ENCODE data around the gene NIPAL4.

NIPAL4 gene

DNA sequence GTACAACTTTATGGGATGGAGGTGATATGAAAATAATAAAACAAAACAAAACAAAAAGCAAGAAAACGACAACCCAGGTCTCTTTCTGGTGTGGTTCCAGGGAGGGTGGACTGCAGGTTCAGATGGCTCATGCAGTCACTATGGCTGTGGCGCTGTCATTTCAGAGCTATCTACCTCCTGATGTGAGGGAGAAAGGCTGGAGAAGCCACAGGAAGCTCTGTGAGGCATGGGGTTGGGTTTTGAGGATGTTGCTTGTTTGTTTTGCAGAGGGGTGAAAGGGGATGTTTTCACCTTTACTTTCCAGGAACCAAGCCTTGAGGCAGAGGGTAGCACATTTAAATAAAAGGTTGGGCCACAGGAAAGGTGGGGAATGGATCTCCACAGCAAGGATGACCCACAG is 18.7 kb downstream of the NIPAL4 start:
- no peak overlapping the region for H4K8ac ChIP-seq (ENCODE audit: low read depth, low read length)
- peaks cover 0 to 5% of the 10 kb centered on the region in 2 experiments for H3K4me1 ChIP-seq (ENCODE audit: control insufficient read depth in 1 of 2, insufficient read depth in 2 of 2, low read length in 2 of 2)
- peaks cover 45 to 65% of the 10 kb centered on the region in 2 experiments for H3K36me3 ChIP-seq (ENCODE audit: control insufficient read depth in 1 of 2, insufficient read depth in 2 of 2, low read length in 2 of 2)
- H4K91ac ChIP-seq (ENCODE audit: low read depth, low read length), result no peak overlapping the region
- H3K27ac ChIP-seq (ENCODE audit: low read depth, low read length), result no peak overlapping the region
- no peak overlapping the region for H2BK5ac ChIP-seq (ENCODE audit: low read depth, low read length, poor library complexity)
- no CpG with 5 or more reads among the region's 2 CpGs for WGBS (ENCODE audit: extremely low coverage, insufficient coverage, insufficient read length)
- H3K9me3 ChIP-seq (ENCODE audit: insufficient read depth, low read depth, low read length), result no peaks in the 10 kb centered on the region
- H3K18ac ChIP-seq (ENCODE audit: low read length), result no peak overlapping the region
- H3K4me2 ChIP-seq (ENCODE audit: low read length), result no peak overlapping the region
- H3K79me2 ChIP-seq (ENCODE audit: control insufficient read depth, insufficient read depth, low read length, poor library complexity), result no peaks in the 10 kb centered on the region
- H4K12ac ChIP-seq (ENCODE audit: low read depth, low read length), result no peak overlapping the region
- no peak overlapping the region for H3K9ac ChIP-seq (ENCODE audit: low read length)
- no peak overlapping the region for H3K4ac ChIP-seq (ENCODE audit: low read depth, low read length)
- H3K14ac ChIP-seq (ENCODE audit: low read length), result no peak overlapping the region
- H2BK120ac ChIP-seq (ENCODE audit: insufficient read depth, low read length, poor library complexity), result no peak overlapping the region
- no peak overlapping the region for H2BK12ac ChIP-seq (ENCODE audit: low read length)
- no peak overlapping the region for H2AK5ac ChIP-seq (ENCODE audit: low read length)
- H3K79me1 ChIP-seq (ENCODE audit: low read length), result no peaks in the 10 kb centered on the region
- no peak overlapping the region for H3K4me3 ChIP-seq (ENCODE audit: low read depth, low read length)
- no peak for DNase-seq
- no peak overlapping the region for H2AFZ ChIP-seq (ENCODE audit: insufficient read depth, low read length, poor library complexity)
- no peak overlapping the region for H3K23ac ChIP-seq (ENCODE audit: low read length)
- H3K27me3 ChIP-seq (ENCODE audit: insufficient read depth, low read length), result no peaks in the 10 kb centered on the region

DNA sequence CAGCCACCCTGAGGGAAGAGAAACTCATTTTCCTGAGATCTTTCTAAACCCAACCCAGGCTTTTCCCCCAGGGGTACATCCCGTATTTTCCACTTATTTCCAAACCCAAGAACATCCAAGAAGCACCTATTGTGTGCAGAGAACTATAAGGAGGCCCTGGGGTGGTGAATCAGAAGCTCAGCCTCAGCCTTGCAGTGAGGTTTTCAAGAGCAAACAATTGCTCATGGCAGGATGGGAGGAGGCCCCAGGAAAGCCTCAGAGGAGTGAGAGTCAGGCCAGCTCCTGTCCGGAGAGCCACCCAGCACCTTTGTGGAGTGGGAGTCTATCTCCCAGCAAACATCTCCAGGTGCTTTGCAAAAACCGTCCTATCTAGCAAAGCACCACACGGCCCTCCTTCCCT is 19.2 kb downstream of the NIPAL4 start:
- Histone ChIP-seq H2BK12ac (ENCODE audit: low read length) (no peak overlapping the region), H4K91ac (ENCODE audit: low read depth, low read length) (no peak overlapping the region)

DNA sequence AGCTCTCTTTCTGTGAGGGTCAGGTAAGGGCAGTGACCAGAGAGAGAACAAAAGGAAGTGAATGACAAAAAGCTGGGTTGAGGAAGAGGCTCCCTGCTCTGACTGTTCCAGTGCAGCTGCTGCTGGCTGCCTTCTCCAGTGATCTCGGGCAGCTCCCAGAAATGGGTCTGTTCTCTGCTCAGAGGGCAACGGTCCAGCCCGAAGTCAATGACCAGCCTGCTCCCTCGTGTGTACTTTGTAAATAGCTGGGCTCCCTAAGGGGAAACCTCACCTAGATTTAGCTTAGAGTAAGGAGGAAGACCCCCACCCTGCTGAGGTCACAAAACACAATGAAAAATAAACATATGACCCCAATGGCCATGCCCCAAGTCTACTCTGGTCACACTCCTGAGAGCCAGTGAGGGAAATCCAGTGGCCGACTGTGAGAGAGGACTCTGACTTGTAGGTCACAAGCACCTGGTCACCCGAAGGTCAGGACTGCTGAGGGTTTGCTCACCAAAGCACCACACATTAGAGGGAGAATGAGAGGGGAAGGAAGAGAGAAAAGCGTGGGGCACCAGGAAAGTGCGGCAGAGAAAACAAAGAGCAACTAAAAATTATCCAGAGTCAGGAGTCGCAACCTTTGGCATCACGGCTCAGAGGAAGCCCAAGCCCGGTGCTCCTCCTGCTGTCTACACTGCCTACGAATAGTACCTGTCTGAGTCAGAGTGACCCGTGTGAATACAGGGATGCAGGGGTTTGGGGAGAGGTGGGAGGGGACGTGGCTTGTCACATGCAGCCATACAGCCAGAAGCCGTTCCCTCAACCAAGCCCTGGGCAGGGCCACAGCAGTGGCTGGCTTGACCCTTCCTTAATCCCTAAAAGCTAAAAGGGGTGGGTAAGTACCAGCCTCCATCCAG is 19.8 kb downstream of the NIPAL4 start:
- Histone ChIP-seq H3K4me3 (ENCODE audit: low read depth, low read length) (no peak overlapping the region), H3K27ac (ENCODE audit: low read depth, low read length) (no peak overlapping the region), H3K79me1 (ENCODE audit: low read length) (no peaks in the 10 kb centered on the region), H3K4me1 (ENCODE audit: control insufficient read depth in 1 of 2, insufficient read depth in 2 of 2, low read length in 2 of 2) (peaks cover 0 to 2% of the 10 kb centered on the region in 2 experiments), H3K9me3 (ENCODE audit: insufficient read depth, low read depth, low read length) (no peaks in the 10 kb centered on the region), H3K9ac (ENCODE audit: low read length) (peak overlapping the region; percentile 6), H3K36me3 (ENCODE audit: control insufficient read depth in 1 of 2, insufficient read depth in 2 of 2, low read length in 2 of 2) (peaks cover 47 to 71% of the 10 kb centered on the region in 2 experiments), H4K8ac (ENCODE audit: low read depth, low read length) (no peak overlapping the region), H3K4me2 (ENCODE audit: low read length) (no peak overlapping the region), H2BK120ac (ENCODE audit: insufficient read depth, low read length, poor library complexity) (no peak overlapping the region), H3K14ac (ENCODE audit: low read length) (no peak overlapping the region), H4K91ac (ENCODE audit: low read depth, low read length) (no peak overlapping the region), H3K23ac (ENCODE audit: low read length) (no peak overlapping the region), H2AK5ac (ENCODE audit: low read length) (no peak overlapping the region), H3K79me2 (ENCODE audit: control insufficient read depth, insufficient read depth, low read length, poor library complexity) (no peaks in the 10 kb centered on the region), H2BK5ac (ENCODE audit: low read depth, low read length, poor library complexity) (no peak overlapping the region), H3K4ac (ENCODE audit: low read depth, low read length) (no peak overlapping the region), H4K12ac (ENCODE audit: low read depth, low read length) (no peak overlapping the region), H2AFZ (ENCODE audit: insufficient read depth, low read length, poor library complexity) (no peak overlapping the region), H3K18ac (ENCODE audit: low read length) (no peak overlapping the region), H3K27me3 (ENCODE audit: insufficient read depth, low read length) (no peaks in the 10 kb centered on the region), H2BK12ac (ENCODE audit: low read length) (no peak overlapping the region)
- DNase-seq, result no peak
- no CpG with 5 or more reads among the region's 15 CpGs for WGBS (ENCODE audit: extremely low coverage, insufficient coverage, insufficient read length)

More for the DNA sequence above, 19.2 kb downstream of the NIPAL4 start:
- Histone ChIP-seq H4K12ac (ENCODE audit: low read depth, low read length) (no peak overlapping the region), H3K4me2 (ENCODE audit: low read length) (no peak overlapping the region), H3K23ac (ENCODE audit: low read length) (no peak overlapping the region), H3K4me3 (ENCODE audit: low read depth, low read length) (no peak overlapping the region), H3K79me1 (ENCODE audit: low read length) (no peaks in the 10 kb centered on the region), H2BK5ac (ENCODE audit: low read depth, low read length, poor library complexity) (no peak overlapping the region), H3K18ac (ENCODE audit: low read length) (no peak overlapping the region), H3K27me3 (ENCODE audit: insufficient read depth, low read length) (no peaks in the 10 kb centered on the region), H3K27ac (ENCODE audit: low read depth, low read length) (no peak overlapping the region), H3K4me1 (ENCODE audit: control insufficient read depth in 1 of 2, insufficient read depth in 2 of 2, low read length in 2 of 2) (peaks cover 0 to 5% of the 10 kb centered on the region in 2 experiments), H3K9ac (ENCODE audit: low read length) (no peak overlapping the region), H4K8ac (ENCODE audit: low read depth, low read length) (no peak overlapping the region), H3K36me3 (ENCODE audit: control insufficient read depth in 1 of 2, insufficient read depth in 2 of 2, low read length in 2 of 2) (peaks cover 42 to 65% of the 10 kb centered on the region in 2 experiments), H3K4ac (ENCODE audit: low read depth, low read length) (no peak overlapping the region), H3K14ac (ENCODE audit: low read length) (no peak overlapping the region), H2AFZ (ENCODE audit: insufficient read depth, low read length, poor library complexity) (no peak overlapping the region), H2AK5ac (ENCODE audit: low read length) (no peak overlapping the region), H2BK120ac (ENCODE audit: insufficient read depth, low read length, poor library complexity) (no peak overlapping the region), H3K9me3 (ENCODE audit: insufficient read depth, low read depth, low read length) (no peaks in the 10 kb centered on the region), H3K79me2 (ENCODE audit: control insufficient read depth, insufficient read depth, low read length, poor library complexity) (no peaks in the 10 kb centered on the region)
- DNase-seq, result no peak
- no CpG with 5 or more reads among the region's 4 CpGs for WGBS (ENCODE audit: extremely low coverage, insufficient coverage, insufficient read length)

DNA sequence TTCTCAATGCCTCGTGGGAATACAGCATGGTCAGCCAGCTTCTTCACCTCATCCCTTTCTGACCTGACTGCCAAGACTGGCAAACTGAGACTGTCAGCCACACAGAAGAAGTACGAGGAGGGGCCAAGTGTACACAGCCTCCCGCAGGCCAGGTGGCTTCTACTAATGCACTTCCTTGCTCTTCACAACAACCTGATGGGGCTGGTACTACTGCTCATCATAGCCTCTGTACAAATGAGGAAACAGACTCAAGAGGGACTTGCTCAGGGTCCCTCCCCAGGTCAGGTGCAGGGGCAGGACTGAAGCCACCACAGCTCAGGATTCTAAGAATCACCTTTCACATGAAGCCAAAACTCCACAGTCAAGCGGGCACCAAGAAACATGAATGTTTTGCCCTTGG is 21.3 kb downstream of the NIPAL4 start:
- H3K9ac ChIP-seq (ENCODE audit: low read length), result no peak overlapping the region
- no peak for DNase-seq
- H2BK12ac ChIP-seq (ENCODE audit: low read length), result no peak overlapping the region
- H3K27ac ChIP-seq (ENCODE audit: low read depth, low read length), result no peak overlapping the region
- H3K23ac ChIP-seq (ENCODE audit: low read length), result no peak overlapping the region
- H4K91ac ChIP-seq (ENCODE audit: low read depth, low read length), result no peak overlapping the region
- no peak overlapping the region for H4K8ac ChIP-seq (ENCODE audit: low read depth, low read length)
- no peak overlapping the region for H2BK120ac ChIP-seq (ENCODE audit: insufficient read depth, low read length, poor library complexity)
- no peak overlapping the region for H3K14ac ChIP-seq (ENCODE audit: low read length)
- no peaks in the 10 kb centered on the region for H3K27me3 ChIP-seq (ENCODE audit: insufficient read depth, low read length)
- H3K4me1 ChIP-seq (ENCODE audit: control insufficient read depth in 1 of 2, insufficient read depth in 2 of 2, low read length in 2 of 2), result no peaks in the 10 kb centered on the region
- no peaks in the 10 kb centered on the region for H3K79me2 ChIP-seq (ENCODE audit: control insufficient read depth, insufficient read depth, low read length, poor library complexity)
- H2AK5ac ChIP-seq (ENCODE audit: low read length), result no peak overlapping the region
- WGBS (ENCODE audit: extremely low coverage, insufficient coverage, insufficient read length), result no CpG with 5 or more reads among the region's 4 CpGs
- peaks cover 1% of the 10 kb centered on the region for H3K9me3 ChIP-seq (ENCODE audit: insufficient read depth, low read depth, low read length)
- H4K12ac ChIP-seq (ENCODE audit: low read depth, low read length), result no peak overlapping the region
- H3K4me2 ChIP-seq (ENCODE audit: low read length), result no peak overlapping the region
- H2BK5ac ChIP-seq (ENCODE audit: low read depth, low read length, poor library complexity), result no peak overlapping the region
- H3K36me3 ChIP-seq (ENCODE audit: control insufficient read depth in 1 of 2, insufficient read depth in 2 of 2, low read length in 2 of 2), result peaks cover 58 to 75% of the 10 kb centered on the region in 2 experiments
- H3K4ac ChIP-seq (ENCODE audit: low read depth, low read length), result no peak overlapping the region
- H2AFZ ChIP-seq (ENCODE audit: insufficient read depth, low read length, poor library complexity), result no peak overlapping the region
- no peak overlapping the region for H3K4me3 ChIP-seq (ENCODE audit: low read depth, low read length)
- H3K18ac ChIP-seq (ENCODE audit: low read length), result no peak overlapping the region
- H3K79me1 ChIP-seq (ENCODE audit: low read length), result no peaks in the 10 kb centered on the region
